ENCODE data around the gene RTTN.

RTTN gene

DNA sequence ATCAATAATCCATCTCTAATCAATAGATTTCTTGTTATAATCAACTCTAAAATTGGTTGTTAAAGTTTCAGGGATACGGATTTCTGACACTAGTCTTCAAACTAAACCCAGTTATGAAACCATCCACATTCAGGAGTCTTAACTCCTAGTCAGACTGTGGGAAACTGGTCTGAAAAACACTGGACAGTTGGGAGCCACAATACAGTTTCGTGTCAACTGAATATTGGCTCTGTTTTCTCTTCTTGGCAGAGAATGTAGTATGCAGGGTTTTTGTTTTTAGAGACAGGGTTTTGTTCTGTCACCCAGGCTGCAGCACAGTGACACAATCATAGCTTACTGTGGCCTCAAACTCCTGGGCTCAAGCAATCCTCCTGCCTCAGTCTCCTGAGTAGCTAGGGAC lies 123.1 kb downstream of the RTTN start:
- no peak for DNase-seq (ENCODE audit: low read depth)

GRCh38 chr18:70078106-70078505 lies 127.4 kb downstream of the RTTN start:
- no peak for DNase-seq (ENCODE audit: low read depth)

DNA sequence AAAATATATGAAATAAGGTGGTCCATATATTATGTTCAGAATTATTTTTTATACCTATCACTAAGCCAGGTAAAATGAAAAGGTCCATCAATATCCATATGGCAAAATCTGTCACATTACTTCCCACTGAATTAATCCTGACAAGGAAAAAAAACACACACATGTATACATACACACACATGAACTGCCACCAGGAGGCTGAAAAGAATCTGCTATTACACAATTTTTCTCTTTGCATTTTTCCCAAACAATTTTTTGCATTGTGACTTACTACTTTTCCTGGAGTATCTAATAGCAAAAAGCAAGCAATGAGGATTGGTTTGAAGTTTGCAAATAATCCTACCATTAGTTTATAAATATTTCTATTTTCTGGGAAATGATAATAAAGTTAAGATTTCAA lies 129.6 kb downstream of the RTTN start:
- DNase-seq (ENCODE audit: low read depth): no peak

DNA sequence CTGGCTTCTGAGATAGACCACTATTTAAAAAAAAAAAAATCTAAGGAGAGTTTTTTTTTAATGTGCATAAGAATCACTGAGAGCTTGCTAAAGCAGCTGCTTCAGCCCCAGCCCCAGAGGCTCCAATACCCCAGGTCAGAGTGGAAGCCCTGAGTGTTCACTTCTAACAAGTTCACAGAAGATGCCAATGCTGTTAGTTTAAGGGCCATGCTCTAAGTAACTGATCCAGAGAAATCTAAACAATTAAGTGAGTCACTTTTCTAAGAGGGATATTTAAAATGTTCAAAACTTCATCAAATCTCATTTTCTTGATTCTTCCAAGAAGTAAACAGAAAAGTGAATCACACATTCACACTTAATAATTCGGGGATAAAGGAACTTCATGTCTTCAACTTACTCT lies 131.4 kb downstream of the RTTN start:
- DNase-seq (ENCODE audit: low read depth): no peak

- DNase-seq (ENCODE audit: low read depth): no peak
Measured at GRCh38 chr18:70073432-70073831, 132.1 kb downstream of the RTTN start.

GRCh38 chr18:70072678-70073077 lies 132.8 kb downstream of the RTTN start:
- DNase-seq (ENCODE audit: low read depth): no peak

DNA sequence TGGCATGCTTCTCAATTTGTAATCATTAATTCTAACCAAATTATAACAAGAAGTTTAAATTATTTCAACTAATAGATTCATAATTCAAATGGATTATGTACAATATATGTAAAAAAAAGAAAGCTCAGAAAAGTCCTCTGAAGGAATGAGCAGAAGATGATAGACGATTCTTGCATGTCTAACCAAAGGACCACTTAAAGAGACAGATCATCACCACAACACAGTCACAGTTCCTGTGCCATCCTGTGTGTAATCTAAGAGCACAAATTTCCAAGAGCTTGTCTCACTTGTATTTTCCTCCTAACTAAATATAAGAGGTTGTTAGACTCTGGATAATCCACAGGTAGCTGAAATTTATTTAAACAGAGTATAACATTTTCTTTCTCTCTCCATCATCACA lies 135.5 kb downstream of the RTTN start:
- DNase-seq (ENCODE audit: low read depth): no peak

DNA sequence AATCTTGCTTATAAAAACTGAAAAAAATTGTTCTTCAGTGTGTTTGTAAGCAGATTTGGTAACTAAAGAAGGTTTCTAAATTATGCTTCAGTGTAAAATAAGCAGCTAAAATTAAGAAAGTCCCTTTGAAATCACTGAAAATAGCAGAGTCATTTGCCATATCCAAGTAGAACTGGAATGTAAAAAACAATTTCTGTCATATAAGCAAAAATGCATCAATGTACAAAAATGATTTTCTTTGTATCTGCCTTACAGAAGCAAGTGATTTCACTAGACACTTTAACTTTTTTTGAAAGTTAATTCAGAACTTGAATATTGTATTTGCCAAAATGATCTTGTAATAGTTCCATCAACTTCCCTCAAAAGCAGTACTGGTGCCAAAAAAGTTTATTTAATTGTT lies 136.1 kb downstream of the RTTN start:
- DNase-seq (ENCODE audit: low read depth): no peak

DNA sequence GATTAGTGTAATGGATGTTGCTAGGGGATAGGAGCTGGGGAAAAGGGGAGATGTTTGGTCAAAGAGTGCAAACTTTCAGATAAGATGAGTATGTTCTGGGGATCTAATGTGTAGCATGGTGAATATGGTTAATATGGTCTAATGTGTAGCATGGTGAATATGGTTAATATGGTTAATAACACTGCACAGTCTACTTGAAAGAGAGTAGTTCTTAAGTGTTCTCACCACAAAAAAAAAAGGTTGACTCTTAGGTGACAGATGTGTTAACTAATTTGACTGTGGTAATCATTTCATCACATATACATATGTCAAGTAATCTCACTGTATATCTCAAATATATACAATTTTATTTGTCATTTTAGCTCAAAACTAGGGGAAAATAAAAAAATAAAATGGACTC lies 136.5 kb downstream of the RTTN start:
- DNase-seq (ENCODE audit: low read depth): no peak

DNA sequence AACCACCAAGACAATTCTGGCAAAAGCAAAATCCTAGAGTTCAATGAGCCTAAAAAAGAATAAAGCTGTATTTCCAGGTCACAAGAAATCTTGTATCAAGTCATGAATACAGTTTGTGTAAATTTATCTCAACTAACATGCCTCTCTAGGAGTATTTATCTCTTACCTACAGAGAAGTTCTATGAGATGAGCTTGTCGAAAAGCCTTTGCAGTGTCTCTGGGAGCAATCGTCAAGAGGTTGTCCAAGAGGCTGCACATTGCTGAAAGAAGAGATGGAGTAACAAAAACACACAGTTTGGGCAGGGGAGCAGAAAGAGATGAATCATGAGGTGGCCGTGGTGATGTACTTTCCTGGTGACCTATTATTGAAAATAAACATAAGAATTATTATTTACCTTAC lies 145.8 kb downstream of the RTTN start:
- DNase-seq (ENCODE audit: low read depth): no peak

GRCh38 chr18:70058916-70059315 lies 146.6 kb downstream of the RTTN start:
- DNase-seq (ENCODE audit: low read depth): no peak

DNA sequence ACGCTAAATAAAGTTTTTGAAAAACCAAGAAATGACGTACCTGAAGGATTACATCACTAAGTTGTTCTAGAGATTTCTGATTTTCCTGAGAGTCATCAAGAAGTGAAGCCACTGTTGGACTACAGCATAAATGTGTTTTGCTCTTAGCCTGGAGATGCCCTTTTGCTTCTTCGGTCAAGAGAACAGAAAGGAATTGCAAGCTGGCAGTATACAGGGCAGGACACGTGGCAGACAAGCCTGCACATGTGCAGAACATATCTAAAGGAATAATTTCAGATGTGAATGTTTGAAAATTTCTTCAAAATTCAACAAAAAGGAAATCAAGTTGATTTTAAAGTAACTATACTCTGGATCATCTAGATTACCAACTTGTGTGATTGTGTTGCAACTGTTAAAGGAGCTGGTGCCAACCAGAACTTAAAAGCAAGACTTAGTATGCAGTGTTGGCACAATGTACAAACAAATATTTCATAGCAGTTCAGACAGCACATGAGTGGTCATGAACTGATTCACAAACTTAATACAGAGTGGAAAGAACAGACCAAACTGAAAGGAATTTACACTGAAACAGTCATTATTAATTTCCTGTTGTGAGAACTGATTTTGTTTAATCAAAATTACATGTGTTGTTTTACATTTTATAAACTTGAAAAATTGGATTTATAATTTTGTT lies 157.4 kb downstream of the RTTN start:
- DNase-seq (ENCODE audit: low read depth): no peak

DNA sequence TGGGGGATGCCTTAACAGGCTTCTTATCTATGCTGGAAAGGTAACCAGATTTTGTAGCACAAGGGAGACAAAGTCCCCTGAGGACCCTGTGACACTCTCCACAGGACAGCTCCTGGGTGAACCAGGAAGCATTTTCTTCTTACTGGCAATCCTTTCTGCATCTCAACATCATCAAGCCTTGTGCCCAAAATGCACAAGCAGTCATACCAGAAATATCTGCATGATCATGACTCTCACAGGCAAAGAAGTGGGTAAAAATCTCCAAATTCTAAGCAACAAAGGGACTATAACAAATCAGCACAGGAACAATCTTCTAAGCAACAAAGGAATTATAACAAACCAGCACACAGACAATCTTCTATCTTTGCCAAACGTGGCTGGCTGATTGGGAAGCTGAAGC lies 158.7 kb downstream of the RTTN start:
- DNase-seq (ENCODE audit: low read depth): no peak

DNA sequence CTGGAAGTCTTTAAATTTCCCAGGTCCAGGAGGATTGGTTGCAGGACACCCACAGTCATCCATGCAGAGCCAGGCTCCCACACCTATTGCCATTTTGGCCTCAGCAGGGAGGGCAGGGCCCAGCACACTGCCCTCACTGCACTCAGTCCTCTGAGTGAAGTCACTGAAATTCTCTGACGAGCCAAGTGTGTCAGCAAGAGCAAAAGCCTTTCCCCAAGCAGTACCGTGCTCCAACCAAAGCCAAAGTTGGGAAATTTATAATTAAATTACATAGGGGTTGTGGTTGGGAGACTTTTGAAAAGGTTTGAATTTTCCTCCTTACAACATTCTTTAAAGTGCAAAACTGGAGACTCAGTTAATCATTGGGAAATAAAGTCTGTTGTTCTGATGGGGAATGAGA lies 159.3 kb downstream of the RTTN start:
- DNase-seq (ENCODE audit: low read depth): no peak

GRCh38 chr18:70044632-70045031 lies 160.9 kb downstream of the RTTN start:
- DNase-seq (ENCODE audit: low read depth): no peak

DNA sequence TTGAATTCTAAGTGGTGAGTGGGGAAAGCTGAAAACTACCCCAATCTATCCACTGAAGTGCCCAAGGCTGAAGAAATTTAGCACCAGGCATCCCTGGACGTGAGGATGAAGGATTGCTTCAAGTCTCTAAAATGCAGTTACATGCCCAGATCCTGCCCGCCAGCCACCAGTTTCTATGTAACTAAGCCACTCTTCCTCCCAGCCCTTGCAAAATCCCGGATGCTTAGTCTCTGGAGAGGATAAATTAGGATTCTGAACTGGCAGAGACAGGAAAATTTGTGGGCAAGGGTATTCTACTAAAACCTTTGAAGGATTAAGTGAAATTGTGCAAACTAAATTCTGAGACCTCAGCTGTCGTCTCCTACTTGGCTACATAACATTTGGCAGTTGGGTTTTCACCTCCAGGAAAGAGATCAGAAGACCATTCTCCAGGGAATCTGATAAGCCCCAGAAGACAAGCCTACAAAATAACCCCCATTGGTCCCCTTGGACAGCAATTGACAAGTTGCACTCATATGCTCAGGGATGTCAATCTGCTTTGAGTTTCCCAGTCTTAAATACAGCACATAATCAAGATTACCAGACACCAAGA lies 163.9 kb downstream of the RTTN start:
- DNase-seq (ENCODE audit: low read depth): no peak

DNA sequence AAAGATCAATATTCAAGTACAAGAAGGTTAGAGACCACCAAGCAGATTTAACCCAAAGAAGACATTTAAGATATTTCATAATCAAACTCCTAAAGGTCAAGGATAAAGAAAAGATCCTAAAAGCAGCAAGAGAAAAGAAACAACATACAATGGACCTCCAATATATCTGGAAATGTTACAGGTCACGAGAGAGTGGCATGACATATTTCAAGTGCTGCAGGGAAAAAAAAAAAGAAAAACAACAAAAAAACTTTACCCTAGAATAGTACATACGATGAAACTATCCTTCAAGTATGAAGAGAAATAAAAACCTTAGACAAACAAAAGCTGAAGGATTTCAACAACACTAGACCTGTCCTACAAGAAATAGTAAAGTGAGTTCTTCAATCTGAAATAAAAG lies 166.3 kb downstream of the RTTN start:
- no peak for DNase-seq (ENCODE audit: low read depth)

DNA sequence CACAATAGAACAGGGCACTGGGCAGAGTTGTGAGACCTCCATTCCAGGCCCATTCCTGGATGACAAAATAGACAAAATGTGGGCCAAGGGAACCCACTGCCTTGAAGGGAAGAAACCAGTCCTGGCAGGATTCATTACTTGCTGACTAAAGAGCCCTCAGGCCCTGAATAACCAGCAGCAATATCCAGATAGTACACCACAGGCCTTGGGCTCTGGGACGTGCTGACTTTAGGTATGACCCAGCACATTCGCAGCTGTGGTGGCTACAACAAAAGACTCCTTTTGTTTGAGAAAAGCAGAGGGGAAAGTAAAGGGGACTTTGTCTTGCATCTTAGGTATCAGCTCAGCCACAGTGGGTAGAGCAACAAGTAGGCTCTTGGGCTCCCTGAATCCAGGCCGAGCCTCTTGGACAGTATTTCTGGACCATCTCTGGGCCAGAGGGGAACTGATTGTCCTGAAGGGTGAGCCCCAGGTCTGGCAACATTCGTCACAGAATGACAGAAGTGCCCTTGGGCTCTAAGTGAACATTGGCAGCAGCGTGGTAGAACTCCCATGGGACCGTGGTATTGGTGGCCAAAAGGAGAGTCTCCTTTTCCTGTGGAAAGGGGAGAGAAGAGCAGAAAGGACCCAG lies 167.9 kb downstream of the RTTN start:
- no peak for DNase-seq (ENCODE audit: low read depth)

DNA sequence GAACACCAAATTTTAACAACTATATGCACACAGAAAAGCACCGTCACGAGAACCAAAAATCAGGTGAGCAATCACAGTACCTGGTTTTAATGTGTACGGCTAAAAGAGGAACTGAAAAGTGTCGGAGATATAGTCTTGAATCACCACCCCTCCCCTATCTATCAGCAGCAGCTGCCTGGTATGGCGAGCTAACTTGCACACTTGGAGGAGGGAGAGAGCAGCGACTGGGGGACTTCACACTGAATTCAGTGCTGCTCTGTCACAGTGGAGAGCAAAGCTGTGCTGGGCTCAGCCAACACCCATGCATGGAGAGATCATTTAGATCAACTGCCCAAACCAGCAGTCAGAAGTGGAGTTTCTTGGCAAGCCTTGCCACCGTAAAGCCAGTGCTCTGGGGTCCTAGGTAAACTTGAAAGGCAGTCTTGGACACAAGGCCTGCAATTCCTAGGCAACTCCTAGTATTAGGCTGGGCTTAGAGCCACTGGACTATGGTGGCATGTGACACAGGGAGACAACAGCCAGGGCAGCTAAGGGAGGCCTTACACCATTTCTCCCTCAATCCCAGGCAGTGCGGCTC lies 168.6 kb downstream of the RTTN start:
- DNase-seq (ENCODE audit: low read depth): no peak

DNA sequence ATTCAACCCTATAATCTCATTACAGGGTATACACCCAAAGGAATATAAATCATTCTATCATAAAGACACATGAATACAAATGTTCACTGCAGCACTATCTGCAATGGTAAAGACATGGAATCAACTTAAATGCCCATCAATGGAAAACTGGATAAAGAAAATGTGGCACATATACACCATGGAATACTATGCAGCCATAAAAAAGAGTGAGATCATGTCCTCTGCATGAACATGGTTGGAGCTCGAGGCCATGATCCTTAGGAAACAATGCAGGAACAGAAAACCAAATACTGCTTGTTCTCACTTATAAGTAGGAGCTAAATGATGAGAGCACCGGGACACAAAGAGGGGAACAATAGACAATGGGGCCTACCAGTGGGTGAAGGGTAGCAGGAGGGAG lies 169.3 kb downstream of the RTTN start:
- no peak for DNase-seq (ENCODE audit: low read depth)

DNA sequence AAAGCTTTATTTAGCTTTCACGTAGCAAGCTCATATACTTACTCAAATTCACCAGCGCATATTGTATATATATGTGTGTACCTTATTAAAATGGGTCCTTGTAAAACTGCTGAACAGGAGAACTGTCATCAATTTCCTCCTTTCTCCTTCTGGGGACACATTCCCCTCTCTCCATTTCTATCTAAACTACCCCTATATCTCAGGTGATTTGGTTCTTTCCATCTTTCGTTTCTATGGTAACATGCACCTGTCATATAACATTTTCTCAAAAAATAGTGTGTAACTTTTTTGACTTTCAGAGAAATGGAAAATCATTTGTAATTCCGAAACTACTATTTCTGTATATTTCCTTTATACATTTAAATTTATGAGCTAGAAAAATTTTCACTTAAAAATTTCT lies 174.3 kb downstream of the RTTN start:
- DNase-seq (ENCODE audit: low read depth): no peak

- no peak for DNase-seq (ENCODE audit: low read depth)
Measured at GRCh38 chr18:70030728-70031127, 174.8 kb downstream of the RTTN start.

DNA sequence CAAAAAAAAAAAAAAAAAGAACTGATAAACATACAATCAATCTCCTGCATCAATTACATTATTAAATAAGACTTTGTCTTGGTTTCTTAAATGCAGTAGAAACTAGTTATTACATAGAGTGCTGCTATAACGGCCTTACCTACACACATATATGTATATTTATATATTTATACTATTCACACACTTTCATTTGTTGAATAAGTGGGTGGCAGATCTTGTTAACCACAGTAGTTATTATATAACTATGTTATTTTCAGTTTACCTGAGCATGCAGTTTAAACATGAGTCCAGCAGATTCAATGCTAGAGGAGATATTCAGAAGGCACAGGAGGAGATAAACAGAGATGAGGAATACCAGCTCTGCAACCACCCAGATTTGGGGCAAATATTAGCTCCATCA lies 176.3 kb downstream of the RTTN start:
- no peak for DNase-seq (ENCODE audit: low read depth)

DNA sequence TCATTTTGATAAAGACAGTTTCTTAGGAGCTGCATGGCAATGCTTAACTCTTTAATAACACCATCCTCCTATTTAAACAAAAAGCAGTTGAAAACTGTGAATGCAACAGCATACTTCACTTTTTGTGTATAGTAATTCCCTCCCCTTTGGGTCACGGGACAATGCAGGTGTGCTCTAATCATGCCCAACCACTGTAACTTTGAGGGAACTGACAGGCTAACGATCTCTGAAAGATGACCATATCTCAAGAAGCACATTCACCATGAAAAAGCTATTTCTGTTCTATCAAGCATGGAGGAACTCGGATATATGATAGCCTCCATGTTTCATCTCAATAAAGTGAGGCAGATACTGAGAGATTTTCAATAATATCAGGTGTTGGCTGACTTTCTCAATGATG lies 176.8 kb downstream of the RTTN start:
- DNase-seq (ENCODE audit: low read depth): no peak

Data from stimulated activated CD8-positive, alpha-beta memory T cell treated with anti-CD3 and anti-CD28 coated beads, Interleukin-7, amount 100 ng/mL, for 24 hours (primary cell).